Measurements from ENCODE around the gene PLEKHO2. TPM values are rescaled to one million over a fixed set of nuclear protein-coding genes. Genes with fewer than 3 reads are reported as not detected.

PLEKHO2 gene
- total RNA-seq, 4 donors from 2014 or later: 5.6 to 18.3 (median 7.2) TPM

GRCh38 chr15:64842986-64843561 lies 1.4 kb downstream of the PLEKHO2 start:
- no peak for DNase-seq
- Histone ChIP-seq H3K4me3 (peak overlapping the region; percentile 82 to 96 (median 84)), H3K36me3 (peaks cover 0 to 4% (median 0%) of the 10 kb centered on the region in 3 donors), H3K4me1 (peaks cover 43 to 69% (median 45%) of the 10 kb centered on the region in 3 donors), H3K27ac (peak overlapping the region; percentile 90 to 98 (median 94)), H3K27me3 (no peaks in the 10 kb centered on the region), H3K9me3 (no peaks in the 10 kb centered on the region)
- WGBS, 2 donors: 16 to 40% methylated on average over 7 of the region's 7 CpGs
- no peak for TF ChIP-seq CTCF (IDR thresholded peaks at IDR 0.05)
- peak in 2 of 4 donors; percentile 20 to 47 for TF ChIP-seq POLR2A (IDR thresholded peaks at IDR 0.05)
- intact Hi-C loops (cut with DNase I): loop anchor here (10.0 kb wide), 1 partner anchor 52 kb away; no protein-coding TSS in a partner anchor

GRCh38 chr15:64843991-64844390 lies 2.3 kb downstream of the PLEKHO2 start:
- H3K27me3 ChIP-seq: no peaks in the 10 kb centered on the region
- no peak for DNase-seq
- peaks cover 47 to 78% (median 50%) of the 10 kb centered on the region in 3 donors for H3K4me1 ChIP-seq
- H3K27ac ChIP-seq: peak overlapping the region; percentile 90 to 98 (median 94)
- peak overlapping the region; percentile 82 to 96 (median 84) for H3K4me3 ChIP-seq
- intact Hi-C loops (cut with DNase I): loop anchor here (10.0 kb wide), 1 partner anchor 51 kb away; no protein-coding TSS in a partner anchor
- H3K36me3 ChIP-seq: peaks cover 0 to 14% (median 0%) of the 10 kb centered on the region in 3 donors
- H3K9me3 ChIP-seq: no peaks in the 10 kb centered on the region
- 48 to 69% methylated on average over 3 to 4 of the region's 4 CpGs for WGBS, 2 donors
- TF ChIP-seq CTCF (IDR thresholded peaks at IDR 0.05) (no peak), POLR2A (IDR thresholded peaks at IDR 0.05) (no peak)

- Histone ChIP-seq H3K27ac (peak overlapping the region; percentile 90 to 98 (median 94)), H3K36me3 (peaks cover 0 to 20% (median 0%) of the 10 kb centered on the region in 3 donors), H3K27me3 (no peaks in the 10 kb centered on the region), H3K9me3 (no peaks in the 10 kb centered on the region), H3K4me1 (peaks cover 47 to 84% (median 55%) of the 10 kb centered on the region in 3 donors), H3K4me3 (peak overlapping the region; percentile 82 to 96 (median 84))
- 34 to 56% methylated on average over 7 to 8 of the region's 8 CpGs for WGBS, 2 donors
- TF ChIP-seq CTCF (IDR thresholded peaks at IDR 0.05) (no peak), POLR2A (IDR thresholded peaks at IDR 0.05) (no peak)
- intact Hi-C loops (cut with DNase I): loop anchor here (10.0 kb wide), 1 partner anchor 50 kb away; no protein-coding TSS in a partner anchor
- no peak for DNase-seq
Measured at GRCh38 chr15:64844576-64845145, 2.9 kb downstream of the PLEKHO2 start.

- Histone ChIP-seq H3K27me3 (no peaks in the 10 kb centered on the region), H3K4me3 (peak overlapping the region; percentile 82 to 96 (median 84)), H3K4me1 (peaks cover 47 to 90% (median 58%) of the 10 kb centered on the region in 3 donors), H3K36me3 (peaks cover 0 to 26% (median 0%) of the 10 kb centered on the region in 3 donors), H3K27ac (peak overlapping the region; percentile 90 to 98 (median 94)), H3K9me3 (no peaks in the 10 kb centered on the region)
- TF ChIP-seq POLR2A (IDR thresholded peaks at IDR 0.05): no peak
- TF ChIP-seq CTCF (IDR thresholded peaks at IDR 0.05): no peak
- WGBS, 2 donors: 31 to 60% methylated on average over 1 to 2 of the region's 2 CpGs
- intact Hi-C loops (cut with DNase I): loop anchor here (10.0 kb wide), 1 partner anchor 50 kb away; no protein-coding TSS in a partner anchor
- no peak for DNase-seq
Measured at GRCh38 chr15:64845183-64845611, 3.5 kb downstream of the PLEKHO2 start.

All from esophagus squamous epithelium (tissue), 5 donors.